Measurements from ENCODE around the gene MYOM1. TPM values are rescaled to one million over a fixed set of nuclear protein-coding genes. Genes with fewer than 3 reads are reported as not detected.

The MYOM1 gene
- total RNA-seq, 1 donor from 2014 or later, result 2.4 TPM

- Mint-ChIP-seq H3K36me3 (ENCODE audit: low read depth) (no peaks in the 10 kb centered on the region), H3K4me1 (ENCODE audit: low read depth) (no peaks in the 10 kb centered on the region), H3K27me3 (ENCODE audit: low read depth) (no peaks in the 10 kb centered on the region), H3K9me3 (peaks cover 7% of the 10 kb centered on the region), H3K27ac (no peak overlapping the region), H3K4me3 (ENCODE audit: low read depth) (no peak overlapping the region)
- no peak for DNase-seq (ENCODE audit: low spot score)
- intact Hi-C loops (cut with micrococcal nuclease), result no loop called here
These were observed 99.4 kb downstream of the MYOM1 start for GRCh38 chr18:3120356-3120755.

DNA sequence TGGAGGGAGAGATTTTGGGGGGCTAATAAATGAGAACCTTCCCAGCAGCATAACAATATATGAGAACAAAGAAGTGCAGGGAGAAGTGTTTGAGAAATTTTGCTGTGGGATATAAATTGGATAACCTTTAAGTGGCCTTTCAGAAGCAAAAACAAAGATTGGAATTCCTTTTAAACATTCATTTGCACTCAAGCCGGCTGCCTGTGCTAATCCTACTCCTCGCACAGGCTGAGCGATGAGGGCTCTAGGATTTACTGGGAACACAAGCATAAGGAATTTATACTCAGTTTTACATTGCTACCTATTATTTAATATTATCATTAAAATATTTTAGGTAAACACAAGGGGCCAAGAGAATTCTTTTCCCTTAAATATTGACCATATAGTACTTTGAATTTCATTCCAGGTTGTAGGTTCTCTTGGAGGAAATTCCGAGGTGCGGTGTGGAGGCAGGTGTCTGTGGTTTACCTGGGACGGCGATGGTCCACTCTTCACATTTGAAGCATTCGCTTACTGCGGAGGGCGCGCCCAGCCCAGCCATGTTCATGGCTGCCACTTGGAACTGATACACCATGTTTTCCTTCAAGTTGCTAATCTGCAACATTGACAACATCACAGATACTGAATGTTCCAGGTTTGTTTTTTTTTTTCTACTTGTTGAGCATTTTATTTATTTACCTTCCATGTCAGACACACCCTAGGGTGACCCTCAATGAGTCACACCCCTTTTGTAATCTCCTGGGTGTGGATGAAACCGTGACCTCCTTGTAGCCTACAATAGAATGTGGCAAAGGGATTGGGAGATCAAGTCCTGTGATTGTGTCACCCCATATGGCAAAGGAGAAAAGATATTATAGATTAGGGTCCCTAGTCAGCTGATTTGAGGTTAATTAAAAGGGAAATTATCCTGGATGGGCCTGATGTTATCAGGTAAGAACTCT lies 100.1 kb downstream of the MYOM1 start:
- intact Hi-C loops (cut with micrococcal nuclease), result no loop called here
- H3K4me3 Mint-ChIP-seq (ENCODE audit: low read depth), result no peak overlapping the region
- DNase-seq (ENCODE audit: low spot score), result no peak
- H3K36me3 Mint-ChIP-seq (ENCODE audit: low read depth), result no peaks in the 10 kb centered on the region
- H3K27me3 Mint-ChIP-seq (ENCODE audit: low read depth), result no peaks in the 10 kb centered on the region
- H3K9me3 Mint-ChIP-seq, result peaks cover 1% of the 10 kb centered on the region
- H3K27ac Mint-ChIP-seq, result no peak overlapping the region
- no peaks in the 10 kb centered on the region for H3K4me1 Mint-ChIP-seq (ENCODE audit: low read depth)

- intact Hi-C loops (cut with micrococcal nuclease), result no loop called here
- Mint-ChIP-seq H3K9me3 (no peaks in the 10 kb centered on the region), H3K27me3 (ENCODE audit: low read depth) (no peaks in the 10 kb centered on the region), H3K36me3 (ENCODE audit: low read depth) (no peaks in the 10 kb centered on the region), H3K27ac (no peak overlapping the region), H3K4me3 (ENCODE audit: low read depth) (no peak overlapping the region), H3K4me1 (ENCODE audit: low read depth) (no peaks in the 10 kb centered on the region)
- no peak for DNase-seq (ENCODE audit: low spot score)
These were observed 101.4 kb downstream of the MYOM1 start for GRCh38 chr18:3118195-3119010.

DNA sequence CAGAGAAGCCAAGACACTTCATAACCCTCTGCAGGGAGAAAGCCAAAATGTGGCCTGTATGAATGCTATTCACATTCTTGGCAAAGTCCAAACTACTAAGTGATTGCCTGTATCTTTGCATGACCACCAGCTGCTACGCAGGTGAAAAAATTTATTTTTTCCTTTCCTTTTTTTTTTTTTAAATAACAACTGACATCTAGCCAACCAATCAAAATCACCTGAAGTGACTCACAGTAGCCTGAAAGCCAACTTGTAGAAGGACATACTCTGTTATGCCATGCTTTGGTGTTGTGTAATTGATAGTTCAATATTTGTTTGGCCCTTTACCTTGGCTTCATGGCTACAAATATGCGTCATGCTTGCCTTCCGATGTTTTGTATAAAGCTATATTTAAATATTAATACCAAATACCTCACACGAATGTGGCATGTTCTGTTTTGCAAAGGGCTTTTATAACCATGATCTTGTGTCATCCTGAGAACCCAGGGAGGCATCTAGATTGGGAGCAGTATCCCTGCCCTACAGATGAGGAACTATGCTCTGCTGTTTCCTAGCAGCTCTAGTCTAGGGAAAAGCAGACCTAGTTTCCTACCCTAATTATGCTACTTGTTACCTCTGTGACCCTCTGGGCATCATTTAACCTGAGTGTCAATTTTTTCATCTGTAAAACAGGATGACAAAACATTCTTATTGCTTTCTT lies 102.1 kb downstream of the MYOM1 start:
- H3K4me3 Mint-ChIP-seq (ENCODE audit: low read depth), result no peak overlapping the region
- no peak for DNase-seq (ENCODE audit: low spot score)
- no peaks in the 10 kb centered on the region for H3K4me1 Mint-ChIP-seq (ENCODE audit: low read depth)
- no peaks in the 10 kb centered on the region for H3K27me3 Mint-ChIP-seq (ENCODE audit: low read depth)
- H3K9me3 Mint-ChIP-seq, result no peaks in the 10 kb centered on the region
- intact Hi-C loops (cut with micrococcal nuclease), result no loop called here
- H3K27ac Mint-ChIP-seq, result no peak overlapping the region
- no peaks in the 10 kb centered on the region for H3K36me3 Mint-ChIP-seq (ENCODE audit: low read depth)

- Mint-ChIP-seq H3K4me3 (ENCODE audit: low read depth) (no peak overlapping the region), H3K27me3 (ENCODE audit: low read depth) (no peaks in the 10 kb centered on the region), H3K27ac (no peak overlapping the region), H3K36me3 (ENCODE audit: low read depth) (no peaks in the 10 kb centered on the region), H3K4me1 (ENCODE audit: low read depth) (no peaks in the 10 kb centered on the region), H3K9me3 (no peaks in the 10 kb centered on the region)
- intact Hi-C loops (cut with micrococcal nuclease), result no loop called here
- DNase-seq (ENCODE audit: low spot score), result no peak
These were observed 104.2 kb downstream of the MYOM1 start for GRCh38 chr18:3115447-3116030.

DNA sequence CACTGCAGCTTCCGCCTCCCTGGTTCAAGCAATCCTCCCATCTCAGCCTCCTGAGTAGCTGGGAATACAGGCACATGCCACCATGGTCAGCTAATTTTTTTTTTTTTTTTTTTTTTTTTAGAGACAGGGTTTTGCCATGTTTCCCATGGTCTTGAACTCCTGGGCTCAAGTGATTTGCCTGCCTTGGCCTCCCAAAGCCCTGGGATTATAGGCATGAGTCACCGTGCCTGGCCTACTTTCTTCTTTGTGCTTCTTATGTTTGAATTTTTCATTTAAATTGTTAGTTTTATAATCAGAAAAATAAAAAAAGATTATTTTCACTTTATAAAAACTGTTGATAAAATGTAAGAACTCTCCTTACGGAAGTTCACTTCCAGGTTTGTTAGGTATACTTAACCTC lies 105.3 kb downstream of the MYOM1 start:
- intact Hi-C loops (cut with micrococcal nuclease), result no loop called here
- no peak overlapping the region for H3K4me3 Mint-ChIP-seq (ENCODE audit: low read depth)
- H3K4me1 Mint-ChIP-seq (ENCODE audit: low read depth), result no peaks in the 10 kb centered on the region
- H3K27ac Mint-ChIP-seq, result no peak overlapping the region
- H3K9me3 Mint-ChIP-seq, result no peaks in the 10 kb centered on the region
- H3K27me3 Mint-ChIP-seq (ENCODE audit: low read depth), result peaks cover 1% of the 10 kb centered on the region
- H3K36me3 Mint-ChIP-seq (ENCODE audit: low read depth), result no peaks in the 10 kb centered on the region
- DNase-seq (ENCODE audit: low spot score), result no peak

GRCh38 chr18:3114026-3114425 lies 105.7 kb downstream of the MYOM1 start:
- peaks cover 1% of the 10 kb centered on the region for H3K27me3 Mint-ChIP-seq (ENCODE audit: low read depth)

GRCh38 chr18:3111523-3112240 lies 108.1 kb downstream of the MYOM1 start:
- intact Hi-C loops (cut with micrococcal nuclease), result no loop called here
- no peak overlapping the region for H3K27ac Mint-ChIP-seq
- no peaks in the 10 kb centered on the region for H3K9me3 Mint-ChIP-seq

More at GRCh38 chr18:3114026-3114425, 105.7 kb downstream of the MYOM1 start:
- Mint-ChIP-seq H3K4me3 (ENCODE audit: low read depth) (no peak overlapping the region), H3K4me1 (ENCODE audit: low read depth) (no peaks in the 10 kb centered on the region), H3K9me3 (no peaks in the 10 kb centered on the region), H3K36me3 (ENCODE audit: low read depth) (no peaks in the 10 kb centered on the region), H3K27ac (no peak overlapping the region)
- no peak for DNase-seq (ENCODE audit: low spot score)
- intact Hi-C loops (cut with micrococcal nuclease), result no loop called here

DNA sequence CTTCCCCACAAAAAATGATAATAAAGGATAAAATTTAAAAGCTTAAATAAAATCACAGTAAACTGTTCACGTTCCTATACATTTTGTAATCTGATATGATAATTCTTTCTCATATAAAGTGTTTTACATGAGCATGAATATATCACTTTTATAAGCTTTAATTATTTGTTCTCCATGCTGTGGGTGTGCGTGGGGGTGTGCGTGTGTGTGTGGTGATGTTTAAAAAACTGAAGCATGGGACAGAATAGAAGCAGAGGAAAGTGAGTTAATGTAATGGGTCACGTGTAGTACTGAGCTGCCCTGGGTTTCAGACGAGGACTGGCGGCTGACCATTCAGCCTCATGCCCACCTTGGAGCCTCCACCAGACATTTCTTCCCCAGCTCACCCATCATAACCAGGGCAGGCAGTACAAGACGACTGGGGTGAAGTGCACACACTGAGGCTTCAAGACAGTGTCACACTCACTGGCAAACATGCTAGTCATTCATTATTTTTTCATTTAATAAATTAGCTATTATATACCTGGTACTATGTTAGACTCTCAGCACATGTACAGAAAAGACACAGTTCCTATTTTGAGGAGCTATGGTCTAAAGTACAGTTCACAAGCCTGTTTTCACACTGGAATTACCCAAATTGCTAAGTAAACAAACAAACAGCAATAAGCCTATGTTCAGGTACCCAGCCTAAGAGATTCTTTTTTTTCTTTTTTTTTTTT lies 109.6 kb downstream of the MYOM1 start:
- no peak overlapping the region for H3K4me3 Mint-ChIP-seq (ENCODE audit: low read depth)
- H3K27me3 Mint-ChIP-seq (ENCODE audit: low read depth), result peaks cover 4% of the 10 kb centered on the region
- no peak for DNase-seq (ENCODE audit: low spot score)
- no peaks in the 10 kb centered on the region for H3K9me3 Mint-ChIP-seq
- no peaks in the 10 kb centered on the region for H3K36me3 Mint-ChIP-seq (ENCODE audit: low read depth)
- no peaks in the 10 kb centered on the region for H3K4me1 Mint-ChIP-seq (ENCODE audit: low read depth)
- H3K27ac Mint-ChIP-seq, result no peak overlapping the region
- intact Hi-C loops (cut with micrococcal nuclease), result no loop called here

More at GRCh38 chr18:3111523-3112240, 108.1 kb downstream of the MYOM1 start:
- Mint-ChIP-seq H3K27me3 (ENCODE audit: low read depth) (peaks cover 3% of the 10 kb centered on the region), H3K4me1 (ENCODE audit: low read depth) (no peaks in the 10 kb centered on the region), H3K36me3 (ENCODE audit: low read depth) (no peaks in the 10 kb centered on the region), H3K4me3 (ENCODE audit: low read depth) (no peak overlapping the region)
- no peak for DNase-seq (ENCODE audit: low spot score)

DNA sequence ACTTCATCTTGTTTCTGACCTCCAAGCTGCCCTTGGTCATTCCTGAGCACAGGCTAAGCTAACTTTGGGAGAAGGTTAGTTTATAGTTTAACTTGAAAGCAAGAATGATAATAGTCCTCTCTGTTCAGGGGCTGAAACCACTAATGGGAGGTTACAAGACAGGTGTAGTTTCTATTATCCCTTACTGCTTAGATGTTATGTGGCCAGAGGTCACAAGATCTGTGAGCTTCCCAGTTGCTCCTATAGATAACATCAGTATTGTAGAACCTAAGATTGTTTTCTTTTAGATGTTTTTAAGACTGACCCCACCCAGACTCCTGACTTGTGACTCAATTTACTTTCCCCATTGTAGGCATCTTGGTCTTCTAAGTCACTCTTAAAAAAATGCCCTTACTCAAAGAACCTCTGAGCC lies 112.0 kb downstream of the MYOM1 start:
- intact Hi-C loops (cut with micrococcal nuclease), result no loop called here
- H3K27me3 Mint-ChIP-seq (ENCODE audit: low read depth), result peaks cover 4% of the 10 kb centered on the region
- H3K4me1 Mint-ChIP-seq (ENCODE audit: low read depth), result no peaks in the 10 kb centered on the region
- DNase-seq (ENCODE audit: low spot score), result no peak
- H3K36me3 Mint-ChIP-seq (ENCODE audit: low read depth), result no peaks in the 10 kb centered on the region
- H3K9me3 Mint-ChIP-seq, result no peaks in the 10 kb centered on the region
- H3K4me3 Mint-ChIP-seq (ENCODE audit: low read depth), result no peak overlapping the region
- H3K27ac Mint-ChIP-seq, result no peak overlapping the region

GRCh38 chr18:3104190-3105054 lies 115.3 kb downstream of the MYOM1 start:
- Mint-ChIP-seq H3K36me3 (ENCODE audit: low read depth) (no peaks in the 10 kb centered on the region), H3K27ac (no peak overlapping the region), H3K4me1 (ENCODE audit: low read depth) (no peaks in the 10 kb centered on the region), H3K4me3 (ENCODE audit: low read depth) (no peak overlapping the region), H3K9me3 (no peaks in the 10 kb centered on the region), H3K27me3 (ENCODE audit: low read depth) (peaks cover 3% of the 10 kb centered on the region)
- DNase-seq (ENCODE audit: low spot score), result no peak
- intact Hi-C loops (cut with micrococcal nuclease), result no loop called here

Measured in activated T-helper 2 cell treated with anti-CD3 and anti-CD28 coated beads, Interferon-gamma antibody, Interleukin-2, Interleukin-4, amounts not matched to agents 10 μg/mL and 5 μg/mL and 100 μg/mL, durations not matched to agents 14 hours and 24 hours and 36 hours (primary cell).